GM19240 (cell line): ENCODE measurements around the gene KRTAP9-8.
"Not testable (repeated sequence)": the region's sequence is repeated elsewhere in the genome, so short reads cannot be mapped to it uniquely, and the experiment has no call there.

Source experiments
- DNase-seq: peaks from one replicate; pipeline ENCODE4 v3.0.0; 2011; ENCODE audit warnings: low spot score; ENCODE audit not compliant: insufficient read length

Gene KRTAP9-8

DNA sequence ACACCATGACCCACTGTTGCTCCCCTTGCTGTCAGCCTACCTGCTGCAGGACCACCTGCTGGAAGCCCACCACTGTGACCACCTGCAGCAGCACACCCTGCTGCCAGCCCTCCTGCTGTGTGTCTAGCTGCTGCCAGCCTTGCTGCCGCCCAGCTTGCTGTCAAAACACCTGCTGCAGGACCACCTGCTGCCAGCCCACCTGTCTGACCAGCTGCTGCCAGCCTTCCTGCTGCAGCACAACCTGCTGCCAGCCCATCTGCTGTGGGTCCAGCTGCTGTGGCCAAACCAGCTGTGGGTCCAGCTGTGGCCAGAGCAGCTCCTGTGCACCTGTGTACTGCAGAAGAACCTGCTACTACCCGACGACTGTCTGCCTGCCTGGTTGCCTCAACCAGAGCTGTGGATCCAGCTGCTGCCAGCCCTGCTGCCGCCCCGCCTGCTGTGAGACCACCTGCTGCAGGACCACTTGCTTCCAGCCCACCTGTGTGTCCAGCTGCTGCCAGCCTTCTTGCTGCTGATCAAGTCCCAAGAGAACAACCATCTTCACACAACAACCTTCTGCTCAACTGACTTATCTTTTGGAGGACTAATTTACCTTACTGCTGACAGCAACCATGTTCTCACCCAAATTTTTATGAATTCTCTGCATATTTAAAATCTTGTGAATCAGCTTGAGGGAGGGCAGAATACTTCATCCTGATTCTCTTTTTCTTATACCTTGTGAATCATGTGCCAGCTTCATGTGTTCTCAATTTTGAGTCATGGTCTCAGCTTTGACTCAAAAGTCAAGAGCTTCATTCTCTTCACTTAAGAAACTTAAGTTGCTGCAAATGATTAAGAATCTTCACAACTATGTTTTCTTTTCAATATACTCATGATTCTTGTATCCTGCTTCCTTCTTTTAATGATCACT is 17.8 kb downstream of the KRTAP9-8 start, which contains the start of gene KRTAP9-9:
KRTAP9-9 (plus strand) TSS at position 4 of the 910 bp plus-strand sequence.
- DNase-seq: not testable (repeated sequence)

DNA sequence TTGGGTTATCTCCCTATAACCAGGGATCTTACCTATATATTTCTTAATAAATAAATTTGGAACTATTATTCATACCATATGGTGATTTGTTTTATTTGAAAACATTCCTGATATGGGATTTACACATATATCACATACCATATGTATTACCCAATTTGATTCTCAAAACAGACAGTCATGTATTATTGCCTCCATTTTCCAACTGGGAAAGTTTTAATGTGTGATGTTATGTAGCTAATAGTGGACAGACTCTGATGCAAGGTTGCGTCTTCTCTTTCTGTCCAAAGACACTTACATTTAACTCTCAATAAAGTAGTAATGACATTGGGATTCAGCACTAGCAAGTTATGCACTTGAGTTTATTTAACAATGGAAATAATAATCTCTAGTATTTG is 18.5 kb downstream of the KRTAP9-8 start:
- DNase-seq: no peak

DNA sequence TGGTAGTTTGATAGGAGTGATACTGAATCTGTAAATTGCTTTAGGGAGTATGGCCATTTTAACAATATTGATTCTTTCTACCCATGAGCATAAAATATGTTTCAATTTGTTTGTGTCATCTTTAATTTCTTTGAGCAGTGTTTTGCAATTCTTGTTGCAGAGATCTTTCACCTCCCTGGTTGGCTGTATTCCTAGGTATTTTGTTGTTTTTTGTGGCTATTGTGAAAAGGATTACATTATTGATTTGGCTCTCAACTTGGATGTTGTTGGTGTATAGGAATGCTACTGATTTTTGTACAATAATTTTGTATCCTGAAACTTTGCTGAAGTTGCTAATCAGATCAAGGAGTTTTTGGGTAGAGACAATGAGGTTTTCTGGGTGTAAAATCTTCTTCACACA is 20.6 kb downstream of the KRTAP9-8 start:
- no peak for DNase-seq

DNA sequence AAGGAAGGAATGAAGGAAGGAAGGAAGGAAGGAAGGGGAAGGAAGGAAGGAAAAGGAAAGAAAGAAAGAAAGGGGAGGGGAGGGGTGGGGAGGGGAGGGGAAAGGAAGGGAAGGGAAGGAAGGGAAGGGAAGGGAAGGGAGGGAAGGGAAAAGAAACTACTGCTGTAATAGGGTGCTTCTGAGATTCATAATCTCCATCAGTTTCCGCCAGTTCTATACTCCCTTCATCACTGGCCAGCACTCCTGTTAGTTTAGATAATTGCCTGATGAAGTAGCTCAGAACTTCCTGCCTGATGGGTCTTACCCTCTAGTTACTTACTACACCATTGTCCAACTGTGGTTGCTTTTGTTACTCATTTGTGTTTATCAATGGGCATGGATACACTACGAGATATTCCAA is 25.4 kb downstream of the KRTAP9-8 start:
- DNase-seq: no peak

DNA sequence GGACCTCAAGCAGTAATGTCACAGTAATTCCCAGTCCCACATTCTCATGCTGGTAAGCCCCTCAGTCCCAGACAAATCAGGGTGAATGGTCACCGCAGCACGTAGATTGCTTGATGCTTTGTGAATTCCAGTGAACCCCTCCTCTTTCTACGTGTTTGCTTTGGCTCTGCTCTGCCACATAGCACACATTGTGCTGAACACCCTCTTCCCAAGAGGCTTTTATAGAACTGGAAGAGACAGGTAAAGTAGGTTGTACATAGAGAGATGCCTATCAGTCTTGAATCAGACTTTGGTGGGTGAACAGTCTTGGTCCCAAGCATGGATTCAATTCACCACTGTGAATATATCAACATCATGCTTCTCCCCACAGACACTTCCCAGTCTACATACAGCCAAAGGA is 26.8 kb downstream of the KRTAP9-8 start:
- no peak for DNase-seq

DNA sequence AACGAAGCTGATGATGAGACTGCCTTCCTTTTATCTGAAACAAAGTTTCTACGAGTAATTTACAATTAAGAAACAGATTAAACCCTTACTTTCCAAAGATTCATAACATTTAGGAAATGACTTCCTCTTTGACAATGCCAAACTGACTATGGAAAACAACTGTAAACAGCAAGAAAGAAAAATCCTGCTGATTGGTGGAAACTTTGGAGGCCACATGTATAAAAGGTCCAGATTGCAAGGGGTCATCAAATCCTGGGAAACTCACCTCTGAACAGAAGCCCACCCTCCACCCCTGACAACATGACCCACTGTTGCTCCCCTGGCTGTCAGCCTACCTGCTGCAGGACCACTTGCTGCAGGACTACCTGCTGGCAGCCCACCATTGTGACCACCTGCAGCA is 27.3 kb downstream of the KRTAP9-8 start, which contains the start of gene KRTAP9-6:
KRTAP9-6 (plus strand) TSS at position 301 of the 400 bp plus-strand sequence; CDS start at position 301, 0 bp downstream.
- DNase-seq: no peak

DNA sequence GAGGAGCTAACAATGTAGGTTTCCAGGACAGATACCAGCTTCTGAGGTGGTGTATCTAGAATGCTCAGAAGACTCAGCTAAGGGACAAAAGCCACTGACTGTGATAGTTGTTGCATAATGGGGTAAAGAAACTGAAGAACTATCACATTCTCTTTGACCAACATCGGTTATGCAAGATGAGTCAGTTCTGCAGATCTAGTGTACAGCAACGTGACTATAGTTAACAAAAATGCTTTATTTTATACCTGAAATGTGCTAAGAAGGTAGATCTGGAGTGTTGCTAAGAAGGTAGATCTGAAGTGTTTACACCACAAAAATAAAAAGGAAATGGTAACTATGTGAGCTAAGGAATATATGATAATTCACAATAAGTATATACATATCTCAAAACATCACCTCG is 29.9 kb downstream of the KRTAP9-8 start:
- no peak for DNase-seq

DNA sequence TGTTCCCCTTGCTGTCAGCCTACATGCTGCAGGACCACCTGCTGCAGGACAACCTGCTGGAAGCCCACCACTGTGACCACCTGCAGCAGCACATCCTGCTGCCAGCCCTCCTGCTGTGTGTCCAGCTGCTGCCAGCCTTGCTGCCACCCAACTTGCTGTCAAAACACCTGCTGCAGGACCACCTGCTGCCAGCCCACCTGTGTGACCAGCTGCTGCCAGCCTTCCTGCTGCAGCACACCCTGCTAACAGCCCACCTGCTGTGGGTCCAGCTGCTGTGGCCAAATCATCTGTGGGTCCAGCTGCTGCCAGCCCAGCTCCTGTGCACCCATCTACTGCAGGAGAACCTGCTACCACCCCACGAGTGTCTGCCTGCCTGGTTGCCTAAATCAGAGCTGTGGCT is 33.5 kb downstream of the KRTAP9-8 start:
- DNase-seq: not testable (repeated sequence)

DNA sequence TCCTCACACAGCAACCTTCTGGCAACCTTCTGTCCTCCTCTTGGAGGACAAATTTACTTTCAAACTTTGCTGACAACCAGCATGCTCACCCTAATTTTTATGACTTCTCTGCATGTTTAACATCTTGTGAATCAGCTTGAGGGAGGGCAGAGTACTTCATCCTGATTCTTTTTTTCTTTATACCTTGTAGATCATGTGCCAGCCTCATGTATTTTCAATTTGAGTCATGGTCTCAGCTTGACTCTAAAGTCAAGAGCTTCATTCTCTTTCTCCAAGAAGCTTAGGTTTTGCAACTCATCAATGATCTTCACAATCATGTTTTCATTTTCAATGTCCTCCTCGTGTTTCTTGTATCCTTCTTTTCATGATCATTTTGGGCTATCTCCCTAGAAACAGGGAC is 34.1 kb downstream of the KRTAP9-8 start:
- DNase-seq: no peak

DNA sequence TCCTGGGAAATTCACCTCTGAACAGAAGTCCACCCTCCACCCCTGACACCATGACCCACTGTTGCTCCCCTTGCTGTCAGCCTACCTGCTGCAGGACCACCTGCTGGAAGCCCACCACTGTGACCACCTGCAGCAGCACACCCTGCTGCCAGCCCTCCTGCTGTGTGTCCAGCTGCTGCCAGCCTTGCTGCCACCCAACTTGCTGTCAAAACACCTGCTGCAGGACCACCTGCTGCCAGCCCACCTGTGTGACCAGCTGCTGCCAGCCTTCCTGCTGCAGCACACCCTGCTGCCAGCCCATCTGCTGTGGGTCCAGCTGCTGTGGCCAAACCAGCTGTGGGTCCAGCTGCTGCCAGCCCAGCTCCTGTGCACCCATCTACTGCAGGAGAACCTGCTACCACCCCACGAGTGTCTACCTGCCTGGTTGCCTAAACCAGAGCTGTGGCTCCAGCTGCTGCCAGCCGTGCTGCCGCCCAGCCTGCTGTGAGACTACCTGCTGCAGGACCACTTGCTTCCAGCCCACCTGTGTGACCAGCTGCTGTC is 37.9 kb downstream of the KRTAP9-8 start, which contains the start of gene KRTAP9-7:
KRTAP9-7 (plus strand) TSS at position 51 of the 543 bp plus-strand sequence; CDS start at position 51, 0 bp downstream.
- not testable (repeated sequence) for DNase-seq

DNA sequence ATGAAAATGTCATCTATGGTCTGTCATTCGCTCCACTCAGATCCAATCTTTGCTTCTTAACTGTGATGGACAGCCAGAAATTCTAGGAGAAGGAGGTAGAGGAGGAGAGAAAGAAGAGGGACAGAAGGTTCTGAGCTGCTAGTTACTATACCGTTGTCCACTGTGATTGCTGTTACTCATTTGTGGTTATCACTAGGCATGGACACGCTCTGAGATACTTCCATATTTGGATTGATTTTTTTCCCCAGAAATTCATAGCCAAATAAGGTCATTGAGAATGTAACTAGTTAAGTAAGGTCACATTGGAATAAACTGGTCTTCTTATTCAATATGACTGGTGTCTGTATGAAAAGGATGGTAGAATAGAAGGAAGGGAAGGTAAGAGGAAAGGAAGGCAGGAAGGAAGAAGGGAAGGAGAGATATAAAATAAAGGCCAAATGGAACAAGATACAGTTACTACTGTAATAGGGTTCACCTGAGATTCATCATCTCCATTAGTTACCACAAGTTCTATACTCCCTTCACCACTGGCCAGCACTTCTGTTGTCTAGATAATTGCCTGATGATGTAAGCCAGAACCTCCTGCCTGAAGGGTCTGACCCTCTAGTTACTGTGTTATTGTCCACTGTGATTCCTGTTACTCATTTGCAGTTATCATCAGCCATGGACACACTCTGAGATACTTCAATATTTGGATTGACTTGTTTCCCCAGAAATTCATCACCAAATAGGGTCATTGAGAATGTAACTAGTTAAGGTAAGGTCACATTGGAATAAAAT is 40.6 kb downstream of the KRTAP9-8 start:
- no peak for DNase-seq

DNA sequence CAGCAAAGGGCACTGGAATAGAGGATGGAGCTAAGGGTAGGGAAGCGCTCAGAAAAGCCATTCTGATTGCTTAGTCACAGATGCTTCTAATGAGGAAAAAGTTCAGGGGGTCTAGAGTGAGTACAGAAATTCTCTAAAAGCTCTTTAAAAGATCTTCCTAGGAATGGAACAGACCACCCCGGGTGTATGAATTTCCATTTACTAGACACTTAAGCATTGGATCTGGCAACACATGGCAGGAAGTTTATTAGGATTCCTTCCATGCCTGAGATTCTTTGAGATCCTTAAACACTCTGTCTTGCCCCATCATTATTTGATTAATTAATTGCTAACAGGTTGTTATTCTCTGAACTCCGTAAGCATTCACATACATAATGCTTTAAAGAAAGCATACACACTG is 46.2 kb downstream of the KRTAP9-8 start:
- DNase-seq: no peak

DNA sequence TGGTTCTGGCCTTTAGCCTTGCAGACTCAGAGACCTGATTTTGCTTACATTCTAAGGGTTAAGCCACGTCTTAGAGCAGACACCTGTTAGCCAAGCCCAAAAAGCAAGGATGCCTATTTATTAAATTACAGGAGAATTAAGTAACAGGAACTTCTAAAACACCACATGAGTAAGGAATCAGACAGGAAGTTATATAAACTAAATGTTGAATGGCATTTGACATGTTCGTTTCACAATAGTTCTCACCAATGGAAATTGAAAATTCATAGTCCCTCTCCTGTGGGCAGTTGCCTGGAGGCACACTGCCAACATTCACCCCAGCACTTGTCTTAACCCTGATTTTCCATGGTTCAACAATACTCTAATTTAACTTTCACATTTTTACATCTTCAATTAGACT is 46.7 kb downstream of the KRTAP9-8 start:
- no peak for DNase-seq

DNA sequence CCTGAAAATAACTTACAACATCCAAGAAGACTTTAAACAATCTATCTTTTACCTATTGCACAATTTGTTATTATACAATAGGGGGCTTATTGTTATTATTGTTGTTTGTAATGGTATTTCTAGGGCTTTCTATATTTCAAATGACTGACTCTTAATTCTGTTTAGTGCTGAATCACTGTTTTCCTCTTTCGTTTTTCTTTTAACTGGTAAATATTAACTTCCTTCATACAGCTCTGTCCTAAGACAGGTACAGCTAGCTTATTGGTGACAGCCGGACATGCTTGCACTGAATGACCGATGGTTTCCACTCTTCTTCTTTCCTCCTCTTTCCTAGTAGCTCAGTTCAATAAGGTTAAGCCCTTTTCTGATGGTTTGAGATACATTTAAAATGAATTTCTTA is 49.3 kb downstream of the KRTAP9-8 start:
- DNase-seq: no peak
